GM10248 (cell line): ENCODE measurements around the gene XPO1.
"Not testable (repeated sequence)": the region's sequence is repeated elsewhere in the genome, so short reads cannot be mapped to it uniquely, and the experiment has no call there.

Experiments
- CTCF ChIA-PET: fragments of 300-600 bp; sonication (Branson Sonifier 250); formaldehyde crosslinking; extraction: SDS; loops from one replicate; lab custom pipeline; 2021; ENCODE audit warnings: antibody characterized with exemption; lab: Yijun Ruan, JAX
- POLR2A ChIA-PET: fragments of 350-650 bp; sonication (Branson Sonifier 250); formaldehyde crosslinking; extraction: SDS; loops from one replicate; lab custom pipeline; 2020; ENCODE audit warnings: antibody characterized with exemption; lab: Yijun Ruan, JAX
- DNase-seq: peaks from one replicate; pipeline ENCODE4 v3.0.0; 2012; ENCODE audit errors: extremely low spot score
- CTCF ChIP-seq: IDR thresholded peaks from 2 replicates; pipeline ENCODE4 v1.5.1; 2012; ENCODE audit warnings: mild to moderate bottlenecking, low read depth; ENCODE audit errors: extremely low read depth, missing control alignments, control extremely low read depth

Gene XPO1

GRCh38 chr2:61470122-61470951 is 67.8 kb downstream of the XPO1 start:
- ChIA-PET POLR2A (interaction anchor here (0.6 kb wide), 1 partner anchor 40 kb away, joined by 5 read pairs; no protein-coding TSS in a partner anchor), CTCF (interaction anchor here (1.0 to 2.0 kb wide), 2 partner anchors 11 to 44 kb away, joined by 4 read pairs; no protein-coding TSS in a partner anchor)
- no peak for TF ChIP-seq CTCF
- DNase-seq: peak; percentile 85

- TF ChIP-seq CTCF: no peak
- DNase-seq: no peak
- ChIA-PET CTCF (interaction anchor here (0.9 to 2.0 kb wide), 3 partner anchors 10 to 44 kb away, joined by 3 to 4 read pairs (median 4); no protein-coding TSS in a partner anchor), POLR2A (no interaction called here)
Measured at GRCh38 chr2:61469424-61470121, 68.6 kb downstream of the XPO1 start.

- POLR2A ChIA-PET: interaction anchor here (0.7 kb wide), 1 partner anchor 1467 kb away, joined by 3 read pairs; no protein-coding TSS in a partner anchor
- not testable (repeated sequence) for DNase-seq
- CTCF ChIA-PET: interaction anchor here (2.2 kb wide), 1 partner anchor 42 kb away, joined by 8 read pairs; no protein-coding TSS in a partner anchor
Measured at GRCh38 chr2:61468231-61468630, 69.9 kb downstream of the XPO1 start.

GRCh38 chr2:61465045-61465444 is 73.1 kb downstream of the XPO1 start:
- no peak for DNase-seq
- CTCF ChIA-PET: interaction anchor here (1.2 kb wide), 1 partner anchor 39 kb away, joined by 7 read pairs; no protein-coding TSS in a partner anchor
- no peak for TF ChIP-seq CTCF
- POLR2A ChIA-PET: interaction anchor here (0.7 kb wide), 1 partner anchor 39 kb away, joined by 3 read pairs; no protein-coding TSS in a partner anchor

- CTCF ChIA-PET: interaction anchor here (1.2 to 1.7 kb wide), 2 partner anchors 10 to 38 kb away, joined by 4 to 6 read pairs; no protein-coding TSS in a partner anchor
- DNase-seq: no peak
- TF ChIP-seq CTCF: no peak
- POLR2A ChIA-PET: no interaction called here
Measured at GRCh38 chr2:61463769-61464475, 74.2 kb downstream of the XPO1 start.

GRCh38 chr2:61461404-61461803 is 76.8 kb downstream of the XPO1 start:
- DNase-seq: no peak
- ChIA-PET POLR2A (no interaction called here), CTCF (interaction anchor here (1.1 to 1.5 kb wide), 3 partner anchors 17 to 35 kb away, joined by 3 to 5 read pairs (median 3); no protein-coding TSS in a partner anchor)
- TF ChIP-seq CTCF: no peak
